GM18517 (cell line): Measurements from ENCODE around the gene GNAL.
"Not testable (repeated sequence)": the region's sequence is repeated elsewhere in the genome, so short reads cannot be mapped to it uniquely, and the experiment has no call there.

ENCODE experiments used
- ATAC-seq: cut with Tn5 transposase; IDR thresholded peaks from one replicate; pipeline ENCODE4 v1.9.1; 2021; ENCODE audit warnings: mild to moderate bottlenecking, moderate library complexity; ENCODE audit not compliant: unreplicated experiment

Gene GNAL

GRCh38 chr18:11668441-11669169 lies 20.5 kb upstream of the GNAL start:
- no peak for ATAC-seq

GRCh38 chr18:11669271-11669947 lies 19.7 kb upstream of the GNAL start:
- no peak for ATAC-seq

- ATAC-seq, result no peak
These were observed 19.2 kb upstream of the GNAL start for GRCh38 chr18:11669948-11670275.

DNA sequence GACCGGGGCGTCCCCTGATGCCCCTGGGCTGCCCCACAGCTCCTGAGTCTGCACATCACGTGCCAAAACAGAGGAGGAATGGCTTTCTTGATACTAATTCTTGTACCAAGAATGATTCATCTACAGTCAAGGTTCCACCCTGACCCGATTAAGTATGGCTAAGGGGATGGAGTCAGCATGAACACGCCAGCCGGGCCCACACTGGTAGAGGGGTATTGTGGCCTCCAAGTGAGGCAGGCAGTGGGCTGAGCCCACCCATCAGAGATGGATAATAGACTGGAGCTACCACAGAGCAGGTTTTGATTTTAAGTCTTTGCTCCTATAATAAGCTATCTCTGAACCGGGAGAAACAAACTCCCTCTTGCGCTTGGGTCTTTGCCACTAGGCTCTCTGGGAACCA lies 17.9 kb upstream of the GNAL start:
- ATAC-seq, result no peak

DNA sequence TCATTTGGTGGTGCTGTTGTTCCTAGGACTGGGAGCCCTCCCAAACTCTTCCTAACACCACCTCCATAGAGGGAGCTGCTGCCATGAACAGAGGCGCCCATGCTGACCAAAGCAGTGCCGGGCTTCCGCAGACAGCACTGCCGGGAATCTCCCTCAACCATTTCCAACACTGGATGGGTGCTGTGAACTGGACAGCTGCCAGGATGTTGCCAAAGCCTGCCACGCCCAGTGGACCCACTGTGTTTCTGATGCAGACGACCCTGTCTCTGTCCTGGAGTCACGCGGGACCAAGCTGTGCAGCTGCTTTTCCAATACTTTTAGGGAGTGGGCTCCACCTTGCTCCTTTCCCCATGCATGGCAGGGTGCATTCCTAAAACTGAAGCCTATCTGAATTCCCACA lies 16.9 kb upstream of the GNAL start:
- ATAC-seq, result no peak

- no peak for ATAC-seq
These were observed 16.1 kb upstream of the GNAL start for GRCh38 chr18:11672846-11673454.

- ATAC-seq, result no peak
These were observed 15.5 kb upstream of the GNAL start for GRCh38 chr18:11673560-11673959.

- ATAC-seq, result no peak
These were observed 14.9 kb upstream of the GNAL start for GRCh38 chr18:11674119-11674518.

GRCh38 chr18:11676386-11676785 lies 12.7 kb upstream of the GNAL start:
- ATAC-seq, result no peak

DNA sequence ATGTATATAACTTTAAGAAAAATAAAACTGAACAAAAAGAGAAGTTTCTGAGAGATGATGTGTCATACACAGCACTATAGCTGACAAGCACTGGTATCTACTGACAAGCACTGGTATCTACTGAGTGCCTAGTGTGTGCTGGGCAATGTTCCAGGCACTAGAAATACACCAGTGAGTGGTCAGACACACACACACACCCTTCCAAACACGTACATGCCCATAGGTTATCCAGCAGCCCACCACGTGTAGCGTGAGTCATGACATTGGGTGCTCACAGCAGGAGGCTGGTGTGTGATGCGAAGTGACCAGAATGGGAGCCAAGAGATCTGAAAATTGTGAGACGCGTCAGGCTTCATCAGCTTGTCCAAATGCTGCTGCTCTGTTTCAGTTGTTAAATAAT lies 12.2 kb upstream of the GNAL start:
- ATAC-seq, result no peak

- ATAC-seq, result no peak
These were observed 10.9 kb upstream of the GNAL start for GRCh38 chr18:11678211-11678610.

GRCh38 chr18:11689669-11690565 lies 853 bp downstream of the GNAL start:
- ATAC-seq, result no peak

GRCh38 chr18:11690660-11691059 lies 1.6 kb downstream of the GNAL start:
- not testable (repeated sequence) for ATAC-seq

DNA sequence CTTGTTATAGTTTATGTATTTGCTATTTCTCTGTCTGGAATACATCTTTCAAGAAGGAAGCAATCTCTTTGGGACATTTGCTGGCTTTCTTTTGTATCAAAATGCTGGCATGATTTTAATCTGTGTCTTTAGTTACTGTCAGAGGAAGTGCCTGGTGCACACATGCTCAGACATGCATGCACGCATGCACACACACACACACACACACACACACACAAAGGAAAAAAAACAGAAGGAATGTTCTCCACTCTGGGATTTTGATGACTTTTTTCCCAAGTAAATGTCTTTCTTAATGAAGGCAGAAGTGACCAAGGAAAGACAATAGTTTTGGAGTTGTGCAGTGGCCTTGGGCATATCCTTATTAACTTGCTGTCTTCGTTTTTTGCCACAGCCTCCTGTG lies 6.7 kb downstream of the GNAL start:
- no peak for ATAC-seq

DNA sequence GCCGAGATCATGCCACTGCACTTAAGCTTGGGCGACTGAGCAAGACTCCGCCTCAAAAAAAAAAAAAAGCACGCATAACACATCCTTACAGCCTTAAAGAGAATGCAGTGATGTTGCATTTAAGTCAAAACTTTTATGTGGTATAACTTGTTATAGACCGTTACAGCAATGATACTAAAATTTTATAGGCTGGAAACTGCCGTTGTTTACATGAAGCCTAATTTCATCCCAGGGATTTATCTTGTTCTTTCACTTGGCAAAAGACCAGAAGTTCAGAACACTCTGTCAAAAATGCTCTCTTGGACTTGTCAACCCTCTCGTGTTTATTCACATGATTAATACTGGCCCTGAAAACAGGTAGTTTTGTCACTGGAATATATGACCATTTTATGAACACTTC lies 7.4 kb downstream of the GNAL start:
- ATAC-seq, result no peak

DNA sequence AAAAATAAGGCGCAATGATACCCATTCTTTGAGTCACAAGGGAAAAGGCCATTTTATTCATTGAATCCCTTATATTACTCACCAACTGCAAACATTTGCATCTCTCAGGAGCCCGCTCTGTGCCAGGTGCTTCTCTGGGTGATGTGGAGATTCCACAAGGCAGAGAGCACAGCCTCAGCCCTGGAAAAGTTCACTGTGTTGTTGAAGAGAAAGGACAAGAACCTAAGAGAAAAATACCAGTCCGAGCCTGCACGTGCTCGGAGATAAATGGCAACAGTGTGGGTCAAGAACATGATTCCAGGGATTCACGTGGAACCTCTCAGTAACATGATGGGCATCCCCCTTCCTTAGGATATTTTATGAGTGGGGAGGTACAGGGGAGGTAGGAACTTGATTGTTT lies 11.8 kb downstream of the GNAL start:
- ATAC-seq, result no peak

DNA sequence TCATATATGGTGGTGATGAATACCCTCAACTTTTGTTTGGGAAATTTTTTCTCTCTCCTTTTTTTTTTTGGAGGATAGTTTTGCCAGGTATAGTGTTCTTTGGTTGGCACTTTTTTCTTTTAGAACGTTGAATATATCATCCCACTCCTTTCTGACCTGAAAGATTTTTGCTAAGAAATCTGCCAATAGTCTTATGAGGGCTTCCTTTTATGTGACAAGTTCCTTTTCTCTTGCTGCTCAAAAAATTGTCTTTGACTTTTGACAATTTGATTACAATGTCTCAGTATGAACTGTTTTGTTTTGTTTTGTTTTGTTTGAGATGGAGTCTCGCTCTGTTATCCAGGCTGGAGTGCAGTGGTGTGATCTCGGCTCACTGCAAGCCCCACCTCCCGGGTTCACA lies 21.5 kb downstream of the GNAL start:
- no peak for ATAC-seq

GRCh38 chr18:11713756-11714155 lies 24.7 kb downstream of the GNAL start:
- no peak for ATAC-seq

- no peak for ATAC-seq
These were observed 25.3 kb downstream of the GNAL start for GRCh38 chr18:11714244-11714918.

GRCh38 chr18:11716767-11717315 lies 27.8 kb downstream of the GNAL start:
- not testable (repeated sequence) for ATAC-seq

DNA sequence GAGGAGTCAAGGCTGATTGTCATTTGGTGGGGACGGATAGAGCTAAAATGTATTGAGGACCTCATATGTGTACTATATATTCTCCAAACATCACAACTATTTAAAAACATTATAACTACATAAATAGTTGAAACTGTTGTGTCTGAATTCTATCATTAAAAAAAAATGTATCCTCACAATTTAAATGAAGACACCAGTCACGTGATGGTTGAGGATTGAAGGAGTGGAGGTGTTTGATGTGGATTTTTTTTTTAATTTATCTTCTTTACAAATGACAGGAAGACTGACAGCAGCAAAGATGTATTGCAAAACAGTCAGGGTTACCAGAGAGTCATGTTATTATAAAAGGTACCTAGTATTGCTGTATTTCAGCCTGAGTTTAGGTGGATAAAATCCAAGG lies 30.0 kb downstream of the GNAL start:
- no peak for ATAC-seq
